ENCODE results near the gene UGT2B7.
"Not testable (repeated sequence)": the region's sequence is repeated elsewhere in the genome, so short reads cannot be mapped to it uniquely, and the experiment has no call there.

The UGT2B7 gene

DNA sequence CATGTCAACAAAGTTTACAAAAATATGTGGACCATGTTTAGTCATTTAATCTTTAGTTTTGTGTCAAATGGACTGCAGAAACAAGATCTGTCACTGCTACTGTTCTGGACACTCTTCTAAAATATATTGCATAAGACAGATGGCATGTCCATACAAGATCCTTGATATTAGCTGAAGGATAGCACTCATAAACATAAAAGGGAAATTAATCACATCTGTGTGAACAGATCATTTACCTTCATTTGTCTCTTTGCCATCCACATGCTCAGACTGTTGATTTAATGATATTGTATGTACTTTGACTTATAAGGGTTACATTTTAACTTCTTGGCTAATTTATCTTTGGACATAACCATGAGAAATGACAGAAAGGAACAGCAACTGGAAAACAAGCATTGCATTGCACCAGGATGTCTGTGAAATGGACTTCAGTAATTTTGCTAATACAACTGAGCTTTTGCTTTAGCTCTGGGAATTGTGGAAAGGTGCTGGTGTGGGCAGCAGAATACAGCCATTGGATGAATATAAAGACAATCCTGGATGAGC is at the start of gene UGT2B7:
Gene UGT2B7, plus strand, starts transcription at position 364 of the 546 bp plus-strand sequence. Its CDS starts 47 bp downstream, at position 411.
- TF ChIP-seq, protein P1, sequence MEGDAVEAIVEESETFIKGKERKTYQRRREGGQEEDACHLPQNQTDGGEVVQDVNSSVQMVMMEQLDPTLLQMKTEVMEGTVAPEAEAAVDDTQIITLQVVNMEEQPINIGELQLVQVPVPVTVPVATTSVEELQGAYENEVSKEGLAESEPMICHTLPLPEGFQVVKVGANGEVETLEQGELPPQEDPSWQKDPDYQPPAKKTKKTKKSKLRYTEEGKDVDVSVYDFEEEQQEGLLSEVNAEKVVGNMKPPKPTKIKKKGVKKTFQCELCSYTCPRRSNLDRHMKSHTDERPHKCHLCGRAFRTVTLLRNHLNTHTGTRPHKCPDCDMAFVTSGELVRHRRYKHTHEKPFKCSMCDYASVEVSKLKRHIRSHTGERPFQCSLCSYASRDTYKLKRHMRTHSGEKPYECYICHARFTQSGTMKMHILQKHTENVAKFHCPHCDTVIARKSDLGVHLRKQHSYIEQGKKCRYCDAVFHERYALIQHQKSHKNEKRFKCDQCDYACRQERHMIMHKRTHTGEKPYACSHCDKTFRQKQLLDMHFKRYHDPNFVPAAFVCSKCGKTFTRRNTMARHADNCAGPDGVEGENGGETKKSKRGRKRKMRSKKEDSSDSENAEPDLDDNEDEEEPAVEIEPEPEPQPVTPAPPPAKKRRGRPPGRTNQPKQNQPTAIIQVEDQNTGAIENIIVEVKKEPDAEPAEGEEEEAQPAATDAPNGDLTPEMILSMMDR (IDR thresholded peaks at IDR 0.05; ENCODE audit: control extremely low read depth, extremely low read depth, low read depth, missing control alignments): no peak
- ChIA-PET POLR2A (no interaction called here), CTCF (interaction anchor here (1.2 to 1.4 kb wide), 2 partner anchors 11 to 17 kb away, joined by 3 read pairs; no protein-coding TSS in a partner anchor)
- DNase-seq (ENCODE audit: extremely low spot score): no peak

DNA sequence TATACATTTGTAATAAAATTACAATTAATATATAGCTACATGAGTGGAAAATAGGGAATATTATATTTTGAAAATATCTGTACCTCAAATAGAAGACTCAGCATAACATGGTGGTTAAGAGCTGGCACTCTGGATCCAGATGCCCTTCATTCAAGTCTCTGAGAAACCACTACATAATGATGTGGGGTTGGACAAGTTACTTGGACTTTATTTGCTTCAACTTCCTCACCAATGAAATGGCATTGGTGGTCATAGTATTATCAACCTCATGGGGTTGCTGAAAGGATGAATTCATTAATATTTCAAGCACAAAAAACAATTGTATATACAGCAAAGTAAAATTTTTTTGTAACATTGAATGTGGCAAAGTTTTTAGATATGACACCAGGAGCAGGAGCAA is 46.4 kb upstream of the UGT2B7 start:
- TF ChIP-seq, protein P1 (IDR thresholded peaks at IDR 0.05; ENCODE audit: control extremely low read depth, extremely low read depth, low read depth, missing control alignments): no peak
- ChIA-PET CTCF (interaction anchor here (1.0 to 1.2 kb wide), 2 partner anchors 11 to 26 kb away, joined by 3 to 4 read pairs; no protein-coding TSS in a partner anchor), POLR2A (no interaction called here)
- no peak for DNase-seq (ENCODE audit: extremely low spot score)

DNA sequence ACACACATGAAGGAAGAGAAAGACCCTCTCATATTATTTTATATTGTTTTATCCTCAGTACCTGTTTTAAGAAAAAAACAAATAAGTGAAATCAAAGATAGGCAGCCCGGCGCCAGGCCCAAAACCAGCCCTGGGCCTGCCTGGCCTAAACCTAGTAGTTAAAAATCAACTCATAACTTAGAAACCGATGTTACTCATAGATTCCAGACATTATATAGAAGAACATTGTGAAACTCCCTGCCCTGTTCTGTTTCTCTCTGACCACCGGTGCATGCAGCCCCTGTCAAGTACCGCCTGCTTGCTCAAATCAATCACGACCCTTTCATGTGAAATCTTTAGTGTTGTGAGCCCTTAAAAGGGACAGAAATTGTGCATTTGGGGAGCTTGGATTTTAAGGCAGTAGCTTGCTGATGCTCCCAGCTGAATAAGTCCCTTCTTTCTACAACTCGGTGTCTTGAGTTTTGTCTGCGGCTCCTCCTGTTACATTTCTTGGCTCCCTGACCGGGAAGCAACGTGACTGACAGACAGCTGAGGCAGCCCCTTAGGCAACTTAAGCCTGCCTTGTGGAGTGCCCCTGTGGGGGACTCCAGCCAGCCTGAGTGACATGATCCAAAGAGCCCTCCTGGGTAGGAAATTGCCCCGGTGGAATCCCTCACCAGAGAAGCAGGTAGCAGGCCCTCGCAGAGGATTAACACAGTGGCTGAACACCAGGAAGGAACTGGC is 45.3 kb upstream of the UGT2B7 start:
- DNase-seq (ENCODE audit: extremely low spot score); CTCF ChIA-PET; POLR2A ChIA-PET: not testable (repeated sequence)

DNA sequence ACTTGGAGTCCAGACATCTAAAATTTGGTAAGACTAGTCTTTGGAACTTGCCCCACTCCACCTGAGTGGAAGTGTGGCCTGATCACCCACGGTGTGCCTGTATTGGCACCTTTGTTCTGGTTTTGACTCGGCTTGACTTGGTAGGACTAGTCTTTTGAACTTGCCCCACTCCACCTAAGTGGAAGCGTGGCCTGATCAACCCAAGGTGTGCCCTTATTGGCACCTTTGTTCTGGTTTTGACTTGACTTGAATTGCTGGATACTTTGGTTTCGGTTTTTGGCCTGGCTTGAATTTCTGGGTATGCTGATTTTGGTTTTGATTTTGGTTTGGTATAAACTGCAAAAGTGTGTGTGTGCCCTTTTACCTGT is 44.7 kb upstream of the UGT2B7 start:
- CTCF ChIA-PET: no interaction called here
- POLR2A ChIA-PET: no interaction called here
- no peak for DNase-seq (ENCODE audit: extremely low spot score)
- TF ChIP-seq, protein P1 (IDR thresholded peaks at IDR 0.05; ENCODE audit: control extremely low read depth, extremely low read depth, low read depth, missing control alignments): no peak

DNA sequence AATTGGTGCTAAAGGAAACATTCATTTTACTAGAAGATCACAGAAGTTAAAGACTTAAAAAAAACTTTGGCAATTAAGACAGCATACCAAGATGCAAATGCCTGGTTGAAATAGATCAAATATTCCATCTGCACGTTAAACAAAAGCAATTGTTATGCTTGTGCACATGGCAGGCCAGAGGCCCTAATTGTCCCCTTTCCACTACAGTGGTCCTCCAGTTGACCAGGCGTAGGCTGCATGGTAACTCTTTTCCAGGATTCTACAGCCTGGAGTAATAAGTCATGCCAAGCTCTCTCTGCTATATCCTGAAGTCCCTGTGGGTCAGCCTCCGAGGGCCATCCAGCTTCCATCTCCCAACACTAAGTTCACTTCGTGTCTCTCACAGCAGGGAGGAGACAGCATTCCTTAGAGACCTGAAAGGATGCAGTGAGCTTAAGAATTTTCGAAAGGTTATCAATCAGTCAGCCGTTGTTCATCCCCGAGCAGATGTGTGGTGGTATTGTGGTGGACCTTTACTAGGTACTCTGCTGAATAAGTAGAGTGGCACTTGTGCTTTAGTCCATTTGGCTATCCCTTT is 42.9 kb upstream of the UGT2B7 start:
- POLR2A ChIA-PET: not testable (repeated sequence)

DNA sequence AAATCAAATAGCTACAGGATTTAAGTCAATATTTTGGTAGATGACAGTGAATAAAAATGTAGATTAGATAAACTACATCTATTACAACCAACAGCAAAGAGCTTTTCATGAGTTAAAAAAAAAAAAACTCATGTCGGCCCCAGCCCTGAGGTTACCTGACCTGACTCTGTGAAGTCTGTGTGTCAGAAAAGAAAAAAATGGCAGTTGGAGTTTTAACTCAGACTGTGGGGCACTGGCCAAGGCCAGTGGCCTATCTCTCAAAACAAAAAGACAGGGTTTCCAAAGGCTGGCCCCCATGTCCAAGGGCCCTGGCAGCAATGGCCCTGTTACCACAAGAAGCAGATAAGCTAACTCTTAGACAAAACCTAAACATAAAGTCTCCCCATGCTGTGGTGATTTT is 42.2 kb upstream of the UGT2B7 start:
- POLR2A ChIA-PET; DNase-seq (ENCODE audit: extremely low spot score); CTCF ChIA-PET: not testable (repeated sequence)

More for the DNA sequence above, 42.9 kb upstream of the UGT2B7 start:
- DNase-seq (ENCODE audit: extremely low spot score); CTCF ChIA-PET: not testable (repeated sequence)

DNA sequence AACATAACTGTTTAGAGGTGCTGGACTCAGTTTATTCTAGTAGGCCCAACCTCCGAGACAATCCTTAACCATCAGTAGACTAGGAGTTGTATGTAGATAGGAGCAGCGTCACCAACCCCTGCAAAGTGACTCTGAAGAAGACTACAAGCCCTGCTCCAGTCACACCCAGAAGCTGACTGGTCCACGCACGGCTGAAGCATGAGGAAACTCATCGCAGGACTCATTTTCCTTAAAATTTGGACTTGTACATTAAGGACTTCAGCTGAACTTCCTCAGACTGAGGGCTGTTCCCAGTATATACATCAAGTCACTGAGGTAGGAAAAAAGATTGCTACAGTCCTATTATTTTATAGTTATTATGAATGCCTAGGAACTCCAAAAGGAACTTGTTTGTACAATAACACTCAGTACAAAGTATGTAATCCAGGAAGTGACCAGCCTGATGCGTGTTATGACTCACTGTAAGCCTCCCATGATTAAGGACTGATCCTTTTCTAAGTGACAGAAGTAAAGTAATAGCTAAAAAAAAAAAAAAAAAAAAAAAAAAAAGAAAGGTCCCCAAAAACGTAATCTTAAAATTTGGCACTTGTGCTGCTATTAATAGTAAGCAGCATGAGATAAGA is 41.6 kb upstream of the UGT2B7 start:
- DNase-seq (ENCODE audit: extremely low spot score): peak; percentile 22
- TF ChIP-seq, protein P1 (IDR thresholded peaks at IDR 0.05; ENCODE audit: control extremely low read depth, extremely low read depth, low read depth, missing control alignments): no peak
- ChIA-PET POLR2A (interaction anchor here (0.7 kb wide), 1 partner anchor 26 kb away, joined by 3 read pairs; no protein-coding TSS in a partner anchor), CTCF (no interaction called here)

DNA sequence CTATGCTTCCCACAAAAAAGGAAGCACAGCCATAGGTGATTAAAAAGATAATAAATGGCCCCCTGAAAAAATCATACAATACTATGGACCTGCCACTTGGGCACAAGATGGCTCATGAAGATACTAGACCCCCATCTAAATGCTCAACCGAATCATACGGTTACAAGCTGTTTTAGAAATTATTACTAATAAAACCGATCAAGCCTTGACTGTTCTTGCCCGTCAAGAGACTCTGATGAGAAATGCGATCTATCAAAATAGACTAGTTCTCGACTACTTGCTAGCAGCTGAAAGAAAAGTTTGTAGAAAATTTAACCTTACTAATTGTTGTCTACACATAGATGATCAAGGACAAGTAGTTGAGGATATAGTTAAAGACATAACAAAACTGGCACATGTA is 40.1 kb upstream of the UGT2B7 start:
- CTCF ChIA-PET: no interaction called here
- POLR2A ChIA-PET: no interaction called here
- no peak for DNase-seq (ENCODE audit: extremely low spot score)
- TF ChIP-seq, protein P1 (IDR thresholded peaks at IDR 0.05; ENCODE audit: control extremely low read depth, extremely low read depth, low read depth, missing control alignments): no peak
